ENCODE measurements around the gene SHQ1.
"Not testable (repeated sequence)": the region's sequence is repeated elsewhere in the genome, so short reads cannot be mapped to it uniquely, and the experiment has no call there.

SHQ1 gene

GRCh38 chr3:72800869-72801268 lies 47.4 kb downstream of the SHQ1 start:
- DNase-seq (ENCODE audit: low spot score) = no peak

GRCh38 chr3:72798552-72799195 lies 49.6 kb downstream of the SHQ1 start:
- DNase-seq (ENCODE audit: low spot score) = no peak

- no peak for DNase-seq (ENCODE audit: low spot score)
Measured at GRCh38 chr3:72797773-72798543, 50.3 kb downstream of the SHQ1 start.

GRCh38 chr3:72794079-72794478 lies 54.2 kb downstream of the SHQ1 start:
- no peak for DNase-seq (ENCODE audit: low spot score)

GRCh38 chr3:72791161-72791560 lies 57.1 kb downstream of the SHQ1 start:
- no peak for DNase-seq (ENCODE audit: low spot score)

GRCh38 chr3:72789786-72790185 lies 58.5 kb downstream of the SHQ1 start:
- DNase-seq (ENCODE audit: low spot score) = no peak

GRCh38 chr3:72788232-72788631 lies 60.0 kb downstream of the SHQ1 start:
- DNase-seq (ENCODE audit: low spot score) = not testable (repeated sequence)

- no peak for DNase-seq (ENCODE audit: low spot score)
Measured at GRCh38 chr3:72786668-72787067, 61.6 kb downstream of the SHQ1 start.

GRCh38 chr3:72784226-72784625 lies 64.0 kb downstream of the SHQ1 start:
- DNase-seq (ENCODE audit: low spot score) = no peak

- no peak for DNase-seq (ENCODE audit: low spot score)
Measured at GRCh38 chr3:72782521-72782920, 65.7 kb downstream of the SHQ1 start.

GRCh38 chr3:72769758-72770540 lies 78.3 kb downstream of the SHQ1 start:
- DNase-seq (ENCODE audit: low spot score) = no peak

- no peak for DNase-seq (ENCODE audit: low spot score)
Measured at GRCh38 chr3:72768936-72769335, 79.3 kb downstream of the SHQ1 start.

GRCh38 chr3:72768481-72768880 lies 79.8 kb downstream of the SHQ1 start:
- DNase-seq (ENCODE audit: low spot score) = no peak

- DNase-seq (ENCODE audit: low spot score) = no peak
Measured at GRCh38 chr3:72768006-72768441, 80.2 kb downstream of the SHQ1 start.

- DNase-seq (ENCODE audit: low spot score) = no peak
Measured at GRCh38 chr3:72766866-72767265, 81.4 kb downstream of the SHQ1 start.

GRCh38 chr3:72763751-72764440 lies 84.3 kb downstream of the SHQ1 start:
- no peak for DNase-seq (ENCODE audit: low spot score)

GRCh38 chr3:72761410-72761809 lies 86.8 kb downstream of the SHQ1 start:
- DNase-seq (ENCODE audit: low spot score) = no peak

- DNase-seq (ENCODE audit: low spot score) = no peak
Measured at GRCh38 chr3:72760225-72760624, 88.0 kb downstream of the SHQ1 start.

GRCh38 chr3:72756900-72757299 lies 91.3 kb downstream of the SHQ1 start:
- DNase-seq (ENCODE audit: low spot score) = no peak

GRCh38 chr3:72754582-72754981 lies 93.7 kb downstream of the SHQ1 start:
- DNase-seq (ENCODE audit: low spot score) = no peak

- DNase-seq (ENCODE audit: low spot score) = no peak
Measured at GRCh38 chr3:72753495-72753894, 94.8 kb downstream of the SHQ1 start.

GRCh38 chr3:72750405-72750965 lies 97.8 kb downstream of the SHQ1 start:
- DNase-seq (ENCODE audit: low spot score) = no peak
